HFF-Myc (cell line): ENCODE results near the gene PSMB4.

Source experiments
- DNase-seq: peaks from one replicate; pipeline ENCODE4 v3.0.0-alpha.2; 2011; ENCODE audit warnings: low read depth; ENCODE audit errors: extremely low read depth
- H3K4me3 ChIP-seq: replicated peaks from 2 replicates; pipeline ENCODE4 v1.5.1; 2011; ENCODE audit warnings: low read depth, mild to moderate bottlenecking, control low read depth, low read length
- CTCF ChIP-seq: IDR thresholded peaks from 2 replicates; pipeline ENCODE4 v1.5.1; 2012; ENCODE audit warnings: mild to moderate bottlenecking, low read depth, low read length, control low read depth; ENCODE audit errors: missing control alignments

PSMB4 gene

GRCh38 chr1:151444783-151445177, 45.4 kb downstream of the PSMB4 start:
- TF ChIP-seq CTCF = no peak
- no peak for DNase-seq
- no peak overlapping the region for H3K4me3 ChIP-seq

GRCh38 chr1:151447696-151448095, 48.3 kb downstream of the PSMB4 start:
- no peak for TF ChIP-seq CTCF
- no peak for DNase-seq
- H3K4me3 ChIP-seq = no peak overlapping the region
